ENCODE measurements around the gene CLK4.

DNA sequence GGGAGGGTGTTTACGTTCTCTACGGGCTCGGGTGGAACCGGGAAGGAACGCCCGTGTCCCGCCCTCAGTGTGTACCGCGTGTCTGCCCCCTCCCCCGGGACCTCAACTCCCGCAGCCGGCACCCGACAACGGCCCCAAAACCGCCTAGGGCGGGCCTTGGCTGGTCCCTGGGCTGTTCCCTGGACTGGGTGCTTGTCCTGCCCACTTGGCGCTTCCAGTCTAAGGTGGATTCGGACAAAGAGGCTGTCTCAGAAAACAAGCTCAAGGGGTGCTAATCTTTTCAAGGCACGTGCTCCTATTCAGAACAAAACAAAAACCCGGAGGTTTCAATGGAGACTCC lies 379 bp upstream of the CLK4 start:
- TF ChIP-seq, protein P1, sequence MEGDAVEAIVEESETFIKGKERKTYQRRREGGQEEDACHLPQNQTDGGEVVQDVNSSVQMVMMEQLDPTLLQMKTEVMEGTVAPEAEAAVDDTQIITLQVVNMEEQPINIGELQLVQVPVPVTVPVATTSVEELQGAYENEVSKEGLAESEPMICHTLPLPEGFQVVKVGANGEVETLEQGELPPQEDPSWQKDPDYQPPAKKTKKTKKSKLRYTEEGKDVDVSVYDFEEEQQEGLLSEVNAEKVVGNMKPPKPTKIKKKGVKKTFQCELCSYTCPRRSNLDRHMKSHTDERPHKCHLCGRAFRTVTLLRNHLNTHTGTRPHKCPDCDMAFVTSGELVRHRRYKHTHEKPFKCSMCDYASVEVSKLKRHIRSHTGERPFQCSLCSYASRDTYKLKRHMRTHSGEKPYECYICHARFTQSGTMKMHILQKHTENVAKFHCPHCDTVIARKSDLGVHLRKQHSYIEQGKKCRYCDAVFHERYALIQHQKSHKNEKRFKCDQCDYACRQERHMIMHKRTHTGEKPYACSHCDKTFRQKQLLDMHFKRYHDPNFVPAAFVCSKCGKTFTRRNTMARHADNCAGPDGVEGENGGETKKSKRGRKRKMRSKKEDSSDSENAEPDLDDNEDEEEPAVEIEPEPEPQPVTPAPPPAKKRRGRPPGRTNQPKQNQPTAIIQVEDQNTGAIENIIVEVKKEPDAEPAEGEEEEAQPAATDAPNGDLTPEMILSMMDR (conservative IDR thresholded peaks at IDR 0.05; ENCODE audit: low read depth, low read length), result no peak
- TF ChIP-seq EZH2 (IDR thresholded peaks at IDR 0.05; ENCODE audit: low read length, unreplicated experiment), result no peak
